NCI-H146 treated with DMSO at 0.1 percent for 48 hours (cell line): Measurements from ENCODE around the gene POLR3K.

Source experiments
- DNase-seq: peaks from one replicate; lab custom pipeline; 2025; ENCODE audit not compliant: unreplicated experiment; lab: John Stamatoyannopoulos, UW

POLR3K gene

DNA sequence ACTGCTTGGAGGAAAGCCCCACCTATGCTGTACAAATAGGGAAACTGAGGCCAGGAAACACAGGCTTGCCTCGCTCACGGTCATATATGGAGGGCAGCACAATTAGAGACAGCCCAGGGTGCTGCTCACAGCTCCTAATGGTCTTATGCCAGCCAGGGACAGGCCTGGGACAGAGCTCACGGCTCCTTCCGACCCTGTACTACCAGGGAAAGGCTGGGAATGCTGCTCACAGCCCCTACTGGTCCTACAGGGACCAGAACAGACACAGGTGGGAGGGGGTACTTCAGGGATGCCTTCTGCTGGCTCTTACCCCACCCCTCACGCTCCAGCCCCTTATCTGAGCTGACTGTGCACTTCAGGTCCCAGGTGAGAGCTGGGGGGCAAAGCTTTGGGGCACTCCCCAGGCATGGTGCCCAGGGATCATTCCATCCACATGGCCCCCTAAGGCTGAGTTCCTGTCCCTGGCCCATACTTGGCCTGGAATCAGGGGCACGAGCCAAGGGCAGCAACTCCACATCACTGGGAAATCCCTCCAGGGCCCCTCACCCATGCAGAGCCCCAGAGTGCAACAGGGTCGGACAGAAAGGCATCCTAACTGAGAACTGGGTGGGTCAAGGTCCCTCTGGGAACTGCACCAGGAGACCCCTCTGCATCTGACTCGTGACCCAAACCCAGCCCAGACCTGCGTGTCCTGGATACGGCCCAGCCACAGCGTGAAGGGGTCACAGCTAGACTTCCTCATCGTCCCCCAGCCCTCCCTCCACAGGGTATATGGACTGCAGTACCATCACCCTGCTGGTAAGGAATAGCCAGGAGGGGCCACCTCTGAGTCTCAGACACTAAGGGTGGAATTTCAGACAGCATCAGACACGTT lies 13.1 kb upstream of the POLR3K start:
- no peak for DNase-seq

DNA sequence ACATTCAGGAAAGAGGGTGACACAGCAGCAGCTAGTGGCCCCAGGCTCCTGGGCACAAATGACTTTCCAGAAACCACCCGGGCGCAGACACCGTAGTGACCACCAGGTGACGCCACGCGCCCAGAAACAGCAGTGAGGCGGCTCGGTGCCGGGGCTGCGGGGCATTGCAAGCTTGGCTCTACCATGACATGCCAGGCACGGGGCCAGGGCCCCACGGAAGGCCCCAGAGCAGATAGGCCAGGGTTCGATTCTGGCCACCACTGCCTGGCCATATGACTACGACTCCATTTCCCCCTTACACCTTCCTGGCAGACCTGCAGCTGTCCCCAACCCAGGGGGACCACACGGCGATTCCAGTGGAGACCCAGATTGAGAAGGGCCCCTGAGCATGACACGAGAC lies 12.3 kb upstream of the POLR3K start:
- peak; percentile 38 for DNase-seq

GRCh38 chr16:64914-65255 lies 11.5 kb upstream of the POLR3K start:
- DNase-seq: no peak

- no peak for DNase-seq
These were observed 10.8 kb upstream of the POLR3K start for GRCh38 chr16:63998-64913.

DNA sequence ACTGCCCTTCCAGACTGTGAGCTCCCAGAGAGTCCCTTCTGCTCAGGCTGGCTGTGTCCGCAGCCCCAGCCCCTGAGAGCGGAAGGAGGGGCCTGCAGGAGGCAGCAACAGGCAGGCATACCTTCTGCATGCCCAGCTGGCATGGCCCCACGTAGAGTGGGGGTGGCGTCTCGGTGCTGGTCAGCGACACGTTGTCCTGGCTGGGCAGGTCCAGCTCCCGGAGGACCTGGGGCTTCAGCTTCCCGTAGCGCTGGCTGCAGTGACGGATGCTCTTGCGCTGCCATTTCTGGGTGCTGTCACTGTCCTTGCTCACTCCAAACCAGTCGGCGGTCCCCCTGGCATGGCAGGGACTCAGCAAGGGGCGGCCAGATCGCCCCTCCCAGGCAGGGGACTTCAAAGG lies 10.1 kb upstream of the POLR3K start:
- DNase-seq: no peak

GRCh38 chr16:62968-63391 lies 9.6 kb upstream of the POLR3K start:
- no peak for DNase-seq

- no peak for DNase-seq
These were observed 9.0 kb upstream of the POLR3K start for GRCh38 chr16:62283-62967.

DNA sequence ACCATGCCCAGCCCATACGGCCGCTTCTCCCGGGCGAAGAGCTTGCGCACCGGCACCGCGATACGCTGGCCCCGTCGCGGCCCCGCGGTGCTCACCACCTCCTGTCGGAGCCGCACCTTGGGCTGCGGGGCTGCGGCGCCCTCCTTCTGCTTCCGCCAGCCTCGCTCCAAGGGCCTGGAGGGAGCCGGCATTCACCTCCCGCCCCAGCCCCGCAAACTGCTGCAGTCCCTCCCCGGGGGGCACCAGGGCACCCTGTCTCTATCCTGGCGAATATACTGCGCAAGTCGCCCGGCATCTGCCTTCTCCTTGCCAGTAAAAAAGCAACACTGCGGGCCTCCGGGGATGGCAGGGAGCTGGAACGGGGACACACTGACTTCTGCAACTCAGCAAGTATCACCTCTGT lies 8.5 kb upstream of the POLR3K start:
- DNase-seq: no peak

DNA sequence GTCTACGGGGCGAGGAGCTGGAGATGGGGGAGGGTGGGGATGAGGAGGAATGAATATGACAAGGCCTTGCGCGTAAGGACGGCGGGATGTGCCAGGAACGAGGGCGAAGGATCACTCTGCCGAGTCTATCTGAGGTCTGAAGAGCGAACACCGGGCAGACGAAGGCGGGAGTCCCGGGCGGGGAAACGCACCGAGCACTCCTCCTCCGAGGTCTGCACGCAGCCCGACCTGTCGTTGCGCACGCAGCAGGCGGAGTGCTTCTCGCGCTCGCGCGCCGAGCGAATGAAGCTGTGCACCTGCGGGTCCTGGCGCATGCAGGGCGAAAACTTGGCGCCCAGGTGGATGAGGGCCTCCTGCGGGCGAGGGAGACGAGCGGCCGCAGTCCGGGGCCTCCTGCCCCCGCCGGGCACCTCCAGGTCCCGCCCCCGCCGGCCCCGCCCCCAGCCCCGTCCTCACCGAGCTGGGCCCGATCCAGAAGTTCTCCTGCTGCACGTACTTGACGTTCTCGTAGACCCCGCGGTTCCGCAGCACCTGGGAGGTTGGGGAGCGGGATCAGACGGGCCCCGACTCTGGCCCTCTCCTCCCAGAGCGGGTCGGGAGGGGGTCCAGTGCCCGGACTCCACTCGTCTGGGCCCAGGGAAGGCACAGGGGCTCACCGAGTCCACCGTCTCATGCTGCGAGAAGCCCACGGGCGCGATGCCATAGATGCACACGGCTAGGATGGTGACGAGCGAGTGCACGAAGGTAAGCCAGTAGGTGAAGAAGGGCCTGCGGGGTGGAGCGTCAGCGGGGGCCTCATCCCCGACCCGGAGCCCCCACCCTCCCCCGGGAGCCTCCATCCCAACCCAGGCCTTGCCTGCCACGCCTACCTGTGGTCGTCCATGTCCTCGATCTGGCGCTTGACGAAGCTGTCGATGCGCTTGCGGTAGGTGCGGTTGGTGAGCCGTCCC lies 7.8 kb upstream of the POLR3K start:
- DNase-seq: no peak

- DNase-seq: no peak
These were observed 6.8 kb upstream of the POLR3K start for GRCh38 chr16:60166-60565.

- no peak for DNase-seq
These were observed 6.1 kb upstream of the POLR3K start for GRCh38 chr16:59440-60059.

DNA sequence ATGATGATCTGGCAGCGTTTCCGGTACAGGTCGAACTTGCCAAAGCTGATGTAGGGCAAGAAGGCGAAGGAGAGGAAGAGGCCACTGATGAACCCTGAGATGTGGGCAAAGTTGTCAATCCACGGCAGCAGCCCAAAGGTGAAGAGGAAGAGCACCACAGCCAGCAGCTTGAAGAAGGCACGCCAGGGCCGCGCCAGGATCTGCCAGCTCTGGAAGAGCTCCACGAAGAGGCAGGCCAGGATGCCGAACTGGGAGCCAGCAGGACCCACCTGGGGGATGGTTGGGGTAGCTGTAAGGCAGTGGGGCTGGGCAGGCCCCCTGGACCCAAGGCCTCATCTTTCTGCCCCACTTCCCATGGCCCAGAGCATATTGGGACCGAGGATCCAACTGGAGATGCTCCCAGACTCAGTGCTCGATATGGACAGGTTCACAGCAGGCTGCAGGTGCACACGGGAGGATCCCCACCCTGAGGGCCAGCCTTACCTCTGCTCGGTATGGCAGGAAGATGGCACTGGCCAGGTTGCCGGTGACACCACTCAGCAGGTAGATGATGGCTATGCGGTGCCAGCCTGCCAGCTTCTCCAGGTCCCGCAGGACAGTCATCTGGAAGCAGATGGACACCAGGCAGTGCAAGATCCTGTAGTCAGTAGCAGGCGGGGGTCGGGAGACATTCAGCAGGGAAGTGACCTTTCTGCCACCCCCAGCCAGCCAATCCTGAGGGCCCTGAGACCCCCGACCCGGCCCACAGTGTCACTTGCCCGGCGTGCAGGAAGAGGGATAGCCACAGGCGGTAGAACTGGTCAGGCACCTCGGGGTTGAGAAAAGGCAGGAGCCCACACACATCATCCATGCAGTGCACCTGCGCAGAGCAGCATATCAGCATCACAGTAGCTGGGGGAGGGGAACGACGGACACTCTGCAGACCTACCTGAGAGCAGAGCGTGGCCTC lies 5.4 kb upstream of the POLR3K start:
- no peak for DNase-seq

GRCh38 chr16:57711-58110 lies 4.3 kb upstream of the POLR3K start:
- no peak for DNase-seq

GRCh38 chr16:56231-56927 lies 3.0 kb upstream of the POLR3K start:
- DNase-seq: no peak

DNA sequence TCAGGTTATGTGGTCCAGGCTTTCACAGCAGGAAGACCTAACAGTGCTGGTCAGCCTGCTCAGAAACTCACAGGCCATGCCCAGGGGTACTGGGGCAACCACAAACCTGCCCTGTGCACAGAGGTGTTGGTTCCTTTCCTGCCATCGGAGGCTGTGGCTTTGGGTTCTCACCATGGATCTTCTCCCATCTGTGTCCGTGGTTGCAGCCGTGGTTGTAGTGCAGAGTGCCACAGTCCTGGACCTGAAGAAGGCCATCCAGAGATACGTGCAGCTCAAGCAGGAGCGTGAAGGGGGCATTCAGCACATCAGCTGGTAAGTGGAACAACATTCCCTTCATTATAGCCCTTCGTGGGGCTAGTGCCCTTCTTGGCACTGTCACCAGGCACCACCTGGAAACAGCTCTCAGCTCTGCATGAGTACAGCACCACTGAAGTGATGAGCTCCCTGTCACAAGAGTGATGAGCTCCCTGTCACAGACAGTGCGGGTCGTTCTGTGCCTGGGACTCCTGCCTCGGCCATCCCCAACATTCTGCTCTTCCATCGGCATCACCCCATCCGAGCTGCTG lies 2.2 kb upstream of the POLR3K start:
- no peak for DNase-seq

DNA sequence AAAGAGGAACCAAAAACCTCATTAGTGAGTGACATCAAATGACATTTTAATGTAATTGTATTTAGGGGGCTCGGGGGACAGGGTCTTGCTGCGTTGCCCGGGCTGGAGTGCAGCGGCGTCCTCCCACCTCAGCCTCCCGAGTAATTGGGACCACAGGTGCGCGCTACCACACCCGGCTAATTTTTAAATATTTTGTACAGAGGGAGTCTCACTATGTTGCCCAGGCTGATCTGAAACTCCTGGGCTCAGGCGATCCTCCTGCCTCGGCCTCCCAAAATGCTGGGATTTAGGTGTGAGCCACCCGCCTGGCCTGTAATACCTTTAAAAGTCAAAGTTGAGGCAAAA lies 801 bp upstream of the POLR3K start:
- DNase-seq: no peak

DNA sequence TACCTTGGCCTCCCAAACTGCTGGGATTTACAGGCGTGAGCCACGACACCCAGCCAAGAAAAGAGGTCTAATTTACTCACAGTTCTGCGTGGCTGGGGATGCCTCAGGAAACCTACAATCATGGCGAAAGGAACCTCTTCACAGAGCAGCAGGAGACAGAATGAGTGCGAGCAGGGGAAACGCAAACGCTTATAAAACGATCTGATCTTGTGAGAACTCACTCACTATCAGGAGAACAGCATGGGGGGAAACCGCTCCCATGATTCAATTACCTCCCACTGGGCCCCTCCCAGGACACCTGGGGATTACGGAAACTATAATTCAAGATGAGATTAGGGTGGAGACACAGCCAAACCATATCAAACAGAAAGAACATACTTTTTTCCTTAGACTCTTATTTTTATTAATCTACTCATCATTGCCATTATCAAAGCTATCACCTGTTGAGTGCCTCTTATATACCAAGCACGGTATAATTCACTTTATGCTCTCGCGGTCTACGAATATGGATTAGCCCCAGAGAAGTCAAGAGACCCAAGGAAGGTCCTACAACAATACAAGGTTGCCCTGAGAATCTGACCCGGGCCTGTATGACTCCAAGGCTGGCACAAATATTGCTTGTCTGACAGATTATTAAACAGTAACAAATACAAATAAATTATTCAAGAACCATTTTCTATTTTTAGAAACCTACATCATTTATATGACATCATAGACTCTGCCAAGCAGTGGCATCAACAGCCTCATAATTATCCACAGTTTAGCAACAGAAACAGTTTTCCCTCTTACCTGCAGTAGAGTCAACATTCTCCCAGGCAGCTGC lies 2.4 kb downstream of the POLR3K start:
- DNase-seq: no peak
